ENCODE data around the gene CEP152.

GRCh38 chr15:48850648-48851047, 39.8 kb upstream of the CEP152 start:
- TF ChIP-seq CTCF (IDR thresholded peaks at IDR 0.05), result no peak
- TF ChIP-seq EZH2 (IDR thresholded peaks at IDR 0.05; ENCODE audit: borderline replicate concordance, insufficient read depth, low read depth, low read length, poor library complexity, severe bottlenecking), result no peak

Measured in B cell (primary cell).